Fibroblast of skin of abdomen (primary cell): ENCODE data around the gene ATAT1. TPM values are rescaled to one million over a fixed set of nuclear protein-coding genes. Genes with fewer than 3 reads are reported as not detected.
A peak's percentile ranks its signal among the peaks of the same experiment; 100 is the strongest.

ENCODE experiments used
- DNase-seq: peaks from one replicate; pipeline ENCODE4 v3.0.0-alpha.2; 2013
- polyA plus RNA-seq, 2 experiments: library from polyadenylated mRNA; unstranded; fragments of 120-200 nt; gene quantifications; one replicate each; pipeline ENCODE4 v1.2.1, GENCODE V29; 2013; ENCODE audit not compliant: insufficient read length in 2 of 2

Gene ATAT1
- 16.6 TPM for polyA plus RNA-seq (2013, experiment 1 of 2; ENCODE audit: insufficient read length)
- 17.4 TPM for polyA plus RNA-seq (2013, experiment 2 of 2; ENCODE audit: insufficient read length)

DNA sequence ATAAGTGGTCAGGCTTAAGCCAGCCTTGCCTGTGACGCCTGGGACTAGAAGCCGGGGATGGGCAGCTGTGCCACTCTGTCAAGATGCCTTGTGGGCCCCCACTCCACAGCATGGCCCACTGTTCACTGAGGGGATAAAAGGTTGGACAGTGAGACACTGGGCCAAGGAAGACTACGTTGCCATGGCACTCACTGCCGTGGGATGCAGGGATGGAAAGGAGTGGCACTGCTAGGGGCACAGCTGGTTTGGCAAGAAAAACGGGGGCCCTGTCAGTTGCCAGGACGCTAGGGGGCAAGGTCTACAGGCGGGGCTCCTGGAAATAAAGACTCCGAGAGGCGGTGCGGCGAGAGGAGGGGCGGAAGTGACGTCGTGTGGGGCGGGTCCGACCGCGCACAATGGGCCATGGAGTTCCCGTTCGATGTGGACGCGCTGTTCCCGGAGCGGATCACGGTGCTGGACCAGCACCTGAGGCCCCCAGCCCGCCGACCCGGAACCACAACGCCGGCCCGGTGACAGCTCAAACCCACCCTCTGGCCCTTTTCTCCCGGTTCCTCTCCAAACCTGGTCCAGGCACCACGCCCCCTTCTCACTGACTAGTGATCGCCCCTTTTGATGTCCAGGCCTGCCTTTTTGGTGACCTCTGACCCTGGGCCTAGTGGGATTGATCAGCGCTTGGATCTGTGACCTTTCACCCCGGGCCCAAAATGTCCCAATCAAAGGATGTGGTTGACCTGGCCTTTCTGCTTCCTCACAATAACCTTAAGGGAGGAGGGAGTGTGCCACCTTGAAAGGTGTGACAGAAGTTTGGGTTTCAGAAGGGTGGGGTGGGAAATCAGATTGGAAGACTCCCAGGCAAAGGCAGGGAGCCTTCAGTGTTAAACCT, at the start of gene ATAT1:
TSS of gene ATAT1 (plus strand) at position 391 of the 883 bp plus-strand sequence.
- DNase-seq = peak; percentile 77

DNA sequence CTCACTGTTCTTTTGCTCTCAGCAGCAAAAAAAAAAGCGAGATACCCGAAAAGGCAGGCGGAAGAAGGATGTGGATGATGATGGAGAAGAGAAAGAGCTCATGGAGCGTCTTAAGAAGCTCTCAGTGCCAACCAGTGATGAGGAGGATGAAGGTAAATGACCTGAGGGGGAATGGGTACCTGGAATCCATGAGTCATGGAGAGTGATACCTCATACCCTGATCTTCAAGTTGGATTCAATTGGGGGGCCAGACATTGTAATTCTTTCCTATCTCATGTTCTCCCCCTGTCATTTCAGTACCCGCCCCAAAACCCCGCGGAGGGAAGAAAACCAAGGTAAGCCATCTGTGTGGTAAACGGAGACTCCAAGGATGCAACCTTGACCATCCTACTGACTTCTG, 48.6 kb upstream of the ATAT1 start:
- no peak for DNase-seq

- no peak for DNase-seq
These were observed 42.8 kb upstream of the ATAT1 start for GRCh38 chr6:30583921-30584320.

DNA sequence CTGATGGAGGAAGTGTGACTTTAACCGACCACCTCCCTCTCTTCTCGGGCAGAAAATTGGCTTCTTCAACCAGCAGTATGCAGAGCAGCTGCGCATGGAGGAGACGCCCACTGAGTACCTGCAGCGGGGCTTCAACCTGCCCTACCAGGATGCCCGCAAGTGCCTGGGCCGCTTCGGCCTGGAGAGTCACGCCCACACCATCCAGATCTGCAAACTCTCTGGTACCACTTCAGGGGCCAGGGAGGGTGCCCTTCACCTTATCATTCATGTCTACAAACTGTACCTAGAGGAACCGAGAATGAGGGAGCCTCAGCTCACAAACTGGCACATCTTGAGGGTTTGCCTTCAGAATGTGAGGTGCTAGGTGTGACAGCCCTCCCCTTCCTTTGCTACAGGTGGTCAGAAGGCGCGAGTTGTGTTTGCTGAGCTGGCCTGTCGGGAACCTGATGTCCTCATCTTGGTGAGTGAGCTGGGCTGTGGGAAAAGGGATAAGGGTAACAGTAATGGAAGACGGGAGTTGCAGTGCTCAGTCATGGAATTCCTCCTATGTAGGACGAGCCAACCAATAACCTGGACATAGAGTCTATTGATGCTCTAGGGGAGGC, 36.8 kb upstream of the ATAT1 start:
- DNase-seq = no peak

- DNase-seq = no peak
These were observed 36.2 kb upstream of the ATAT1 start for GRCh38 chr6:30590509-30590908.

DNA sequence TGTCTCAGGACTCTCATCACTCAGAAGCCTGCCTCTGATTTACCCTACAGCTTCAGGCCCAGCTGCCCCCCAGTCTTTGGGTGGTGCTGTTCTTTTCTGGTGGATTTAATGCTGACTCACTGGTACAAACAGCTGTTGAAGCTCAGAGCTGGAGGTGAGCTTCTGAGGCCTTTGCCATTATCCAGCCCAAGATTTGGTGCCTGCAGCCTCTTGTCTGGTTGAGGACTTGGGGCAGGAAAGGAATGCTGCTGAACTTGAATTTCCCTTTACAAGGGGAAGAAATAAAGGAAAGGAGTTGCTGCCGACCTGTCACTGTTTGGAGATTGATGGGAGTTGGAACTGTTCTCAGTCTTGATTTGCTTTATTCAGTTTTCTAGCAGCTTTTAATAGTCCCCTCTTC, 35.7 kb upstream of the ATAT1 start:
- peak; percentile 20 for DNase-seq

GRCh38 chr6:30592287-30592686, 34.4 kb upstream of the ATAT1 start:
- no peak for DNase-seq

GRCh38 chr6:30597315-30598144, 29.1 kb upstream of the ATAT1 start:
- DNase-seq = peak; percentile 72

GRCh38 chr6:30598912-30599624, 27.6 kb upstream of the ATAT1 start:
- no peak for DNase-seq

GRCh38 chr6:30599625-30600324, 26.9 kb upstream of the ATAT1 start:
- DNase-seq = no peak

DNA sequence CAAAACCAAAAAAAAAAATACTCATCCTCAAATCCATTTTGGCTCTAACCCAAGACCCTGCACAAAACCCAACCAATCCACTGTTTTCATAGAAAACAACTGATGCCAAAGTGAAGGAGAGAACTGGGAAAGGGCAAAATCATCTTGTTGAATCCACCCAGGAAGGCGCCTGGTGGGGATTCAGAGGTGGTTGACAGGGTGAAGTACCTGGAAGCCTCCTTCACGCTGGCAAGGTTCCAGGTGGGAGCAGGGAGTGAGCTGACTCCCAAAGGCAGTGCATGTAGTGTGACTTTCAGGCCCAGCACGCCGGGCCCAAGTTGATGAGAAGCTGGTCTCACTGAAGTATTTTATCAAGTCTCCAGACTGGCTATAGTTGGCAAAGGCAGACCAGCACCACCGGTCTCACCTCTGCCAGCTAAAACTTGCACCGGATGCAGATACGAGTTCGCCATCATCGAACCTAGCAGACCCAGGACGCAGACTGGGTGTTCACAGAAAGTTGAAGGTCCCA, 26.2 kb upstream of the ATAT1 start:
- DNase-seq = no peak

DNA sequence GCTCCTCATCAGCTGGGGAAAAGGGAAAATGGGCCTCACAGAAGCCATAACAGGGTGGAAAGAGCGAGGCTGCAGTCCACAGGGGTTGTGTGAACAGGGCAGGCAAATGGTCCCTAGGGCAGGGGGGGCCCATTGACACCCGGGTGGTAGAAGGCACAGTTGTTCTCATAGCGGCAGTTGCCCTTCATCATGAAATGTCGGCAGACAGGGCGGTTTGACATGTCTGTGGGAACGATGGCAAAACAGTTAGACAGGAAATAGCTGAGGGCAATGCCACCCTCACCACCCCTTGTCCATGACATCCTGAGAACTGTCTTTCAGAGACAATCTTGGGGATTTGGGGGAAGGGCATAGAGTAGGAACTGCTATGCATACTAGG, 25.2 kb upstream of the ATAT1 start:
- DNase-seq = no peak

DNA sequence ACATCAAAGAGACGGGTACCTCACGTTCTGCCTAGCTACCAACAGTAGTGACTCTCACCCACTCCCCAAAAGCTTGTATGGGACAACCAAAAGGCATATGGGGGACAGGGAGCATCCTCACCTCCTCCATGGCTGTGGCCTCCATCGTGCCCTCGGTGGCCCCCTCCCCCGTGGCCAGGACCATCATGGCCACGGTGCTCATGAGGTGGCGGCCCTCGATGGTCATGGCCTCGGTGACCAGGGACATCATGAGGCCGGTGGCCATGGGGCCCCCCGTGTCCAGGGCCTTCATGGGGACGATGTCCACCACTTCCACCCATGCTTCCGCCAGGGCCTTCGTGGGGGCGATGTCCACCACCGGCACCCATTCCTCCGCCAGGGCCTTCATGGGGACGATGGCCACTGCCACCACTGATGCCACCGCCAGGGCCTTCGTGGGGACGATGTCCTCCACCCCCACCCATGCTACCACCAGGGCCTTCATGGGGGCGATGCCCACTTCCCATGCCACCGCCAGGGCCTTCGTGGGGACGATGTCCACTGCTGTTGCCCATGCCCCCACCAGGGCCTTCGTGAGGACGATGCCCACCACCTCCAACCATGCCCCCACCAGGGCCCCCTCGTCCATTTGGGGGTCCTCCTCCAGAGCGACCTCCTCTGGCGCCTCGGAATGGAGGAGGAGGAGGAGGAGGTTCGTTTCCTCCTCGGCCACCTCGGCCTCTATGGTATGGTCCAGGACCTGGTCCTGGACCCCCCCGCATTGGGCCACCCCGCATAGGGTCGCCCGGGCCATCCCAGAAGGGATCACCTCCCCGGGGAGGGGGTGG, 24.6 kb upstream of the ATAT1 start:
- DNase-seq = no peak

DNA sequence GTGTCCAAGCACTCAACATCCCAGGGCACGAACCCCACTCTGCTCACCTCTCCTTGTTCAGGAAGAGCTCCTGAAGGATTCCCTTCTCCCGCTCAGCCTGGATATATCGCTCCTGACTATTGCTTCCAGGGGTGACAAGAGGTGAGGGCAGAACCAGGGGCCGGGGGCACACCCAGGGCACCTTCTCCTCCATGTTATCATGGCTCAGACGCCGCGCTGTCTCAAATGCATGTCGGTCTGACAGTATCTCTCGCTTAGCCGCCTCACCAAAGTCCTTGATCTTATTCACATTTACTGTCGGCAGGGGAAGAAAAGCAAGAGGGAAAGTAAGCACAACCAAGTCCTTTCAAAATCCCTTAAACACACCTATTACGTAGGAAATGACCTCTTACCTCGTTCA, 22.7 kb upstream of the ATAT1 start:
- no peak for DNase-seq

DNA sequence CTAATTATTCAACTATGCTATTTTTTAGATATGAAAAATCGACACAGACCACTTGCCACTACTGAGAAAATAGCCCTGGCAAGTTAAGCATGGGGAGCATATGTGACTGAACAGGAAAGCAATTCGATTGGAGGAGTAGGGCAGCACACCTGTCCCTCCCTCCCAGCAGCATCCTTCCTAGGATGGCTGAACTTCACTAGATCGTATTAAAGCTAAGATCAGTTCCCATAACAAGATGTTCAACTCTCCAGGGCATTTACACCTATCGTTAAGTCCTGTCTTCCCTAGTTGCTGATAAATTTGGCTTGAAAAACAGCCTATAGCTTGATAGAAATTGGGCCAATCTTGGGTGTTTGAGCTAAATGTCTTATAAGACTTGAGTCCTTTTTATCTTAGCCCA, 16.6 kb upstream of the ATAT1 start:
- no peak for DNase-seq

- DNase-seq = no peak
These were observed 15.4 kb upstream of the ATAT1 start for GRCh38 chr6:30611150-30611855.

GRCh38 chr6:30611856-30612194, 14.8 kb upstream of the ATAT1 start:
- DNase-seq = no peak

- DNase-seq = no peak
These were observed 14.5 kb upstream of the ATAT1 start for GRCh38 chr6:30612213-30612612.

DNA sequence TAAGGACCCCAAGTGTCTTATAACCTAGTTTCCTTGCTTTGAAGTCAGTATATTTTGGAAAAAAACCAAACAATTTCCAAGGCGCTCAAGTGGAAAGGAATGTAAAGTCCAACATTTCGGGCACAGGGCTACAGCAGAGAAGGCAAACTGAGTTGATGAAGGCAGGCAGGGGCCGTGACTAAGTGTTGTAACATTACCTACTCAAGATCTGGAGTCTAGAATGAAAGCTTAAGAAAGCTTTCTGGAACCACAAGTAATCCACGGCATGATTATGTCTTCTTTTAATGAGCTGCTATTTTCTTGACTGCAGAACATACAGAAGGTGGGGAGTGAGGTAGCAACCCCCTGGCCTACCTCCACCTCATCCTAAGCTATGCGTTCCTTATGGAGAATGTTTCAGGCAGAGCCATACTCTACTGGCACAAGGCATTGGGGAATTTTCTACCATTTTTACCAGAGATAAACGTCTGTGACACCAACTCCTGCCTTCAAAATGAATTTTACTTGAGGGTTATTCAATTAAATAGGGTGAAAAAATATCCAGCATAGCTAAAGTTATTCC, 13.9 kb upstream of the ATAT1 start:
- peak; percentile 62 for DNase-seq
